HL-60 (cell line): ENCODE data around the gene SGSM1.

Source experiments
- DNase-seq, 2 experiments: peaks; one replicate each; pipeline ENCODE4 v3.0.0-alpha.2; 2010 to 2020; ENCODE audit warnings: low read depth in 1 of 2, low spot score in 1 of 2
- H3K27ac ChIP-seq: fragments of 250-450 bp; sonication (Bioruptor Pico); replicated peaks from 2 replicates; pipeline ENCODE4 v1.5.1; 2020; ENCODE audit warnings: mild to moderate bottlenecking, moderate library complexity
- H3K27me3 ChIP-seq: fragments of 250-450 bp; sonication (Bioruptor Pico); 2 replicates; pipeline ENCODE4 v1.5.1; 2021; ENCODE audit warnings: mild to moderate bottlenecking, moderate library complexity; ENCODE audit not compliant: insufficient read depth, poor library complexity, severe bottlenecking
- H3K4me3 ChIP-seq: replicated peaks from 2 replicates; pipeline ENCODE4 v1.5.1; 2011; ENCODE audit warnings: mild to moderate bottlenecking, control low read depth, low read length; ENCODE audit not compliant: insufficient read depth
- GABPA ChIP-seq: IDR thresholded peaks from 2 replicates; pipeline ENCODE4 v1.6.1; 2012; ENCODE audit warnings: low read depth
- POLR2AphosphoS5 ChIP-seq: IDR thresholded peaks from 2 replicates; pipeline ENCODE4 v1.6.1; 2012; ENCODE audit warnings: low read depth
- SPI1 ChIP-seq: IDR thresholded peaks from 2 replicates; pipeline ENCODE4 v1.6.1; 2012; ENCODE audit warnings: low read depth, mild to moderate bottlenecking, borderline replicate concordance
- TF ChIP-seq, protein P1 (sequence below): IDR thresholded peaks from one replicate; pipeline ENCODE4 v1.5.1; 2011; ENCODE audit warnings: low read length, control low read depth, inconsistent platforms; ENCODE audit not compliant: insufficient read depth
- TF ChIP-seq, protein P2 (sequence below): IDR thresholded peaks from 2 replicates; pipeline ENCODE4 v1.6.1; 2012; ENCODE audit warnings: low read depth; ENCODE audit not compliant: insufficient replicate concordance

Gene SGSM1

DNA sequence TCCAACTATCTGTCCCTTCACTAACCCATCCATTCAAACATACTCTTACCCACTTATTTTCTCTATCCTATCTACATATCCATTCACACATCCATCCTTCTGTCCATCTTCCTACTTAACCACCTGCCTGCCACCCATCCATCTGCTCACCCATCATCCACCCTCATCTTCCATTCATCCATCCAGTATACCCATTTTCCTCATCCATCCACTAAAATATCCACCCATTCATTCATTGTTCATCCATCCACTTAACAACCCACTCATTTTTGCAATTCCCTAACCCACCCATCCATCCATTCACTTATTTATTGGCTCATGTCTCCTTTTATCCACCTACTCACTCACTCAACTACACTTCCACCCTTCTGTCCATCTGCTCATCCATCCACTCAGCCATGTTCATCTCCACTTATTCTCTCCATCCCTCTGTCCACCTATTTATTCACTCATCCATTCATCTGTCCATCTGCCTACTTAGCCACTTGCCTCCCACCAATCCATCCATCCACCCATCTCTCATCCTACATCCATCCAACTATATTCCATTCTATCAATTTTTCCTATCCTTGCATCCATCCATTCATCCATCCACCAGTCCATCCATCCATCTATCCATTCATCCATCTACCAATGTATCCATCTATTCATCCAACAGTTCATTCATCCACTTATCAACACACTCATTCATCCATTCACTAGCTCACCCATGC lies 129.9 kb downstream of the SGSM1 start:
- H3K27me3 ChIP-seq, result no peaks in the 10 kb centered on the region
- no peak overlapping the region for H3K4me3 ChIP-seq
- DNase-seq, result no peak
- TF ChIP-seq SPI1, result no peak
- TF ChIP-seq, protein P1, sequence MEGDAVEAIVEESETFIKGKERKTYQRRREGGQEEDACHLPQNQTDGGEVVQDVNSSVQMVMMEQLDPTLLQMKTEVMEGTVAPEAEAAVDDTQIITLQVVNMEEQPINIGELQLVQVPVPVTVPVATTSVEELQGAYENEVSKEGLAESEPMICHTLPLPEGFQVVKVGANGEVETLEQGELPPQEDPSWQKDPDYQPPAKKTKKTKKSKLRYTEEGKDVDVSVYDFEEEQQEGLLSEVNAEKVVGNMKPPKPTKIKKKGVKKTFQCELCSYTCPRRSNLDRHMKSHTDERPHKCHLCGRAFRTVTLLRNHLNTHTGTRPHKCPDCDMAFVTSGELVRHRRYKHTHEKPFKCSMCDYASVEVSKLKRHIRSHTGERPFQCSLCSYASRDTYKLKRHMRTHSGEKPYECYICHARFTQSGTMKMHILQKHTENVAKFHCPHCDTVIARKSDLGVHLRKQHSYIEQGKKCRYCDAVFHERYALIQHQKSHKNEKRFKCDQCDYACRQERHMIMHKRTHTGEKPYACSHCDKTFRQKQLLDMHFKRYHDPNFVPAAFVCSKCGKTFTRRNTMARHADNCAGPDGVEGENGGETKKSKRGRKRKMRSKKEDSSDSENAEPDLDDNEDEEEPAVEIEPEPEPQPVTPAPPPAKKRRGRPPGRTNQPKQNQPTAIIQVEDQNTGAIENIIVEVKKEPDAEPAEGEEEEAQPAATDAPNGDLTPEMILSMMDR, result no peak
- no peak for TF ChIP-seq GABPA
- TF ChIP-seq, protein P2, sequence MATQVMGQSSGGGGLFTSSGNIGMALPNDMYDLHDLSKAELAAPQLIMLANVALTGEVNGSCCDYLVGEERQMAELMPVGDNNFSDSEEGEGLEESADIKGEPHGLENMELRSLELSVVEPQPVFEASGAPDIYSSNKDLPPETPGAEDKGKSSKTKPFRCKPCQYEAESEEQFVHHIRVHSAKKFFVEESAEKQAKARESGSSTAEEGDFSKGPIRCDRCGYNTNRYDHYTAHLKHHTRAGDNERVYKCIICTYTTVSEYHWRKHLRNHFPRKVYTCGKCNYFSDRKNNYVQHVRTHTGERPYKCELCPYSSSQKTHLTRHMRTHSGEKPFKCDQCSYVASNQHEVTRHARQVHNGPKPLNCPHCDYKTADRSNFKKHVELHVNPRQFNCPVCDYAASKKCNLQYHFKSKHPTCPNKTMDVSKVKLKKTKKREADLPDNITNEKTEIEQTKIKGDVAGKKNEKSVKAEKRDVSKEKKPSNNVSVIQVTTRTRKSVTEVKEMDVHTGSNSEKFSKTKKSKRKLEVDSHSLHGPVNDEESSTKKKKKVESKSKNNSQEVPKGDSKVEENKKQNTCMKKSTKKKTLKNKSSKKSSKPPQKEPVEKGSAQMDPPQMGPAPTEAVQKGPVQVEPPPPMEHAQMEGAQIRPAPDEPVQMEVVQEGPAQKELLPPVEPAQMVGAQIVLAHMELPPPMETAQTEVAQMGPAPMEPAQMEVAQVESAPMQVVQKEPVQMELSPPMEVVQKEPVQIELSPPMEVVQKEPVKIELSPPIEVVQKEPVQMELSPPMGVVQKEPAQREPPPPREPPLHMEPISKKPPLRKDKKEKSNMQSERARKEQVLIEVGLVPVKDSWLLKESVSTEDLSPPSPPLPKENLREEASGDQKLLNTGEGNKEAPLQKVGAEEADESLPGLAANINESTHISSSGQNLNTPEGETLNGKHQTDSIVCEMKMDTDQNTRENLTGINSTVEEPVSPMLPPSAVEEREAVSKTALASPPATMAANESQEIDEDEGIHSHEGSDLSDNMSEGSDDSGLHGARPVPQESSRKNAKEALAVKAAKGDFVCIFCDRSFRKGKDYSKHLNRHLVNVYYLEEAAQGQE, result no peak
- no peak for TF ChIP-seq POLR2AphosphoS5
- no peak overlapping the region for H3K27ac ChIP-seq

DNA sequence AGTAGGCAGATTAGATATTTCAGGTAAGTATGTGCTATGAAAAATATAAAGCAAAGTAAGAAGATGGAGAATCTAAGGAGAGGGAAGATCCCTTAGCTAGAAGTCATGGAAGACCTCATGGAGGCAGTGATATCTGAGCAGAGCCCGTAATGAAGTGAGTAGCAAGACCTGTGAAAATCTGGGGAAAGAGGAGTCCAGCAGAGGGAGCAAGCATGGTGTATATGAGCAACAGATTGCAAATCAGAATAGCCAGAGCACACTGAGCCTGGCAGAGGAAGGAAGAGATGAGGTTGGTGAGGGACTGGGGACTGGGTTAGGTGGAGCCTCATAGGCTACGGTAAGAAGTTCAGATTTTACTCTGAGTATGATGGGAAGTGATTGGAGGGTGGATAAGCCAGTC lies 131.1 kb downstream of the SGSM1 start:
- no peak overlapping the region for H3K27ac ChIP-seq
- TF ChIP-seq POLR2AphosphoS5 (no peak), SPI1 (no peak), GABPA (no peak)
- TF ChIP-seq, protein P2, result no peak
- TF ChIP-seq, protein P1, result no peak
- H3K27me3 ChIP-seq, result no peaks in the 10 kb centered on the region
- H3K4me3 ChIP-seq, result no peak overlapping the region
- DNase-seq, result peak in 1 of 2 experiments; percentile 12

DNA sequence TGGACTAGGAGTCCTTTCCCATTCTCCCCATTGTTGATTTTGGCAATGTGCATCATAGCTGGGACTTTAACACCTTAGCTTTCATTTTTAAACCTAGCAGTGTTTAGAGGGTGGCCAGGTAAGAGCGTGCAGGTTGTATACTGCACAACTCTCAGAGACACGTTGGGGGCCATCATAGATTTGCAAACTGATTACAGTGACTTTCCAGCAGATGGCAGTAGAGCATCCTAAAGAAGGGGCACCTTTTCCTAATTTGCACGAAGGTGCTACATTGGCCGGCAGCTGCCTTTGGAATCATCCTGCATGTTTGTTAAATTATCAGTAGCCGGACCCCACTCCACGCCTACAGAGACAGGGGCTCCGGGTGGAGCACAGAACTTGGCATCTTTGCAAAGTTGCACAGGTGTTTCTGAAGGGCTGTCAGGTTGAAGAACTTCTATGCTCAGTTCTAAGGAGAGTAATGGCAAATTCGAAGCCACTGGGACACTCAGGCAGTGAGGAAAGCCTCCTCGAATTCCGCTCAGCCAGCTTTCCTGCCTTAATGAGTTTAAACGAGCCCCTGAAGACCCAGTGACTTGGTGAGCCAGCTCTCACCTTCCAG lies 132.8 kb downstream of the SGSM1 start:
- Histone ChIP-seq H3K27me3 (no peaks in the 10 kb centered on the region), H3K4me3 (no peak overlapping the region), H3K27ac (no peak overlapping the region)
- peak in 1 of 2 experiments; percentile 34 for DNase-seq
- TF ChIP-seq, protein P1, result peak; percentile 55
- TF ChIP-seq POLR2AphosphoS5, result no peak
